CD4-positive, alpha-beta T cell treated with Interleukin-17A for 1 hour (primary cell): ENCODE measurements around the gene IL21R.

Experiments used
- DNase-seq: peaks from one replicate; pipeline ENCODE4 v3.0.0-alpha.2; 2020

The IL21R gene

GRCh38 chr16:27491894-27492587 is 90.1 kb downstream of the IL21R start:
- peak; percentile 33 for DNase-seq

GRCh38 chr16:27492588-27492979 is 90.6 kb downstream of the IL21R start:
- DNase-seq, result no peak

- no peak for DNase-seq
Measured at GRCh38 chr16:27495191-27495590, 93.2 kb downstream of the IL21R start.

GRCh38 chr16:27498031-27498825 is 96.3 kb downstream of the IL21R start:
- DNase-seq, result no peak

- no peak for DNase-seq
Measured at GRCh38 chr16:27498916-27499658, 97.1 kb downstream of the IL21R start.

- DNase-seq, result no peak
Measured at GRCh38 chr16:27499659-27500055, 97.7 kb downstream of the IL21R start.

GRCh38 chr16:27500801-27501200 is 98.8 kb downstream of the IL21R start:
- DNase-seq, result no peak
